Activated B cell treated with CpG ODN at 0.5 μM for 24 hours (primary cell): ENCODE results near the gene CHD1. TPM values are rescaled to one million over a fixed set of nuclear protein-coding genes. Genes with fewer than 3 reads are reported as not detected.

ENCODE experiments used
- ATAC-seq: fragments of 200-7000 bp; cut with Tn5 transposase; one replicate; pipeline ENCODE4 v1.10.0; 2021; ENCODE audit warnings: low read depth, mild to moderate bottlenecking, moderate library complexity
- CTCF ChIA-PET: fragments of 350-600 bp; sonication (Branson Sonifier 250); formaldehyde crosslinking; loops from one replicate; lab custom pipeline; 2021; ENCODE audit warnings: antibody characterized with exemption; lab: Charles Lee
- POLR2A ChIA-PET: fragments of 350-600 bp; sonication (Branson Sonifier 250); formaldehyde crosslinking; loops from one replicate; lab custom pipeline; 2021; ENCODE audit warnings: antibody characterized with exemption; lab: Charles Lee
- DNase-seq: peaks from one replicate; pipeline ENCODE4 v3.0.0; 2022
- H3K27ac Mint-ChIP-seq: one replicate; pipeline ENCODE4 v1.8.0; 2020; ENCODE audit warnings: mixed read lengths
- H3K27me3 Mint-ChIP-seq: one replicate; pipeline ENCODE4 v1.8.0; 2021; ENCODE audit warnings: mixed read lengths
- H3K36me3 Mint-ChIP-seq: one replicate; pipeline ENCODE4 v1.8.0; 2021; ENCODE audit warnings: low read depth, mixed read lengths
- H3K4me1 Mint-ChIP-seq: one replicate; pipeline ENCODE4 v1.8.0; 2021; ENCODE audit warnings: mixed read lengths
- H3K4me3 Mint-ChIP-seq: one replicate; pipeline ENCODE4 v1.8.0; 2020; ENCODE audit warnings: mild to moderate bottlenecking, mixed read lengths
- H3K9me3 Mint-ChIP-seq: one replicate; pipeline ENCODE4 v1.8.0; 2020; ENCODE audit warnings: mixed read lengths
- CTCF ChIP-seq: fragments of 200-600 bp; IDR thresholded peaks from one replicate; pipeline ENCODE4 v1.8.0; 2022; ENCODE audit warnings: antibody characterized with exemption, mild to moderate bottlenecking
- intact Hi-C: fragments of 100-400 bp; cut with micrococcal nuclease; formaldehyde crosslinking; loops from one replicate; pipeline ENCODE4 v1.15.1; 2024
- total RNA-seq: library from RNA; stranded (reverse); gene quantifications from 2 replicates; pipeline ENCODE4 v1.2.3, GENCODE V29; 2022

CHD1 gene
- total RNA-seq, 1 donor from 2014 or later = 77.5 TPM

DNA sequence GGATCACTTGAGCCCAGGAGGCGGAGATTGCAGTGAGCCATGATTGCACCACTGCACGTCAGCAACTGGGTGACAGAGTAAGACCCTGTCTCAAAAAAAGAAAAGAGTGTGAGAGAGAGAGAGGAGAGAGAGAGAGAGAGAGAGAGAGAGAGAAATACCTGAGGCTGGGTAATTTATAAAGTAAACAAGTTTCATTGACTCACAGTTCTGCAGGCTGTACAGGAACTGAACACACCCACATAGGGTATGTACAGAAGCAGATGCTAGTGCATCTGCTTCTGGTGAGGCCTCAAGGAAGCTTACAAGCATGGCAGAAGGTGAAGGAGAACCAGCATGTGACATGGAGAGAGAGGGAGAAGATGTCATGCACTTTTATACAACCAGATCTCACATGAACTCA is 46.4 kb upstream of the CHD1 start:
- no peaks in the 10 kb centered on the region for H3K9me3 Mint-ChIP-seq
- no peaks in the 10 kb centered on the region for H3K27me3 Mint-ChIP-seq
- ChIA-PET POLR2A (interaction anchor here (0.7 kb wide), 1 partner anchor 84 kb away, joined by 7 read pairs; no protein-coding TSS in a partner anchor), CTCF (interaction anchor here (0.5 kb wide), 1 partner anchor 197 kb away, joined by 5 read pairs; no protein-coding TSS in a partner anchor)
- ATAC-seq = no peak
- intact Hi-C loops = loop anchor here (2.0 kb wide), 1 partner anchor 46 kb away; the partner anchor contains the start of gene CHD1
- no peak overlapping the region for H3K4me3 Mint-ChIP-seq
- H3K4me1 Mint-ChIP-seq = peaks cover 25% of the 10 kb centered on the region
- TF ChIP-seq CTCF = no peak
- no peak for DNase-seq
- H3K27ac Mint-ChIP-seq = peak overlapping the region; percentile 32
- H3K36me3 Mint-ChIP-seq = no peaks in the 10 kb centered on the region

DNA sequence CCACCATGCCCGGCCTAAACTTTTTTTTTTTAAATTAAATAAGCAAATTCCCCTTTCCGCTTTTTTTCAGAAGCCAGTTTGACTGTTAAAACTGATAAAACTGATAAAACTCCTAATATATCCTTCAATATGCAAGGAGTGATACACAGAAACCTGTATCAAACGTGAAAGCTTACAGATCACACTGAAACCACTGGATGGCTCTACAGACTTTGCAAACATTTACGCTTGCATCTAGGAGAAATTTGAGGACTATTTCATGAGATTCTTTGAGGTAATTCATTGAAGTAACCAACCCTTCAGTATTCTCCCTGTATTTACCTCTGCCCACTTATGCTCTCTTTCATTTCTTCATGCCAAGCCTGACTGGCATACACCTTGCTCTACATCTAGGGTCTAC is 40.6 kb upstream of the CHD1 start:
- ChIA-PET POLR2A (interaction anchor here (1.1 kb wide), 1 partner anchor 40 kb away, joined by 3 read pairs; no protein-coding TSS in a partner anchor), CTCF (interaction anchor here (1.1 kb wide), 1 partner anchor 92 kb away, joined by 3 read pairs; no protein-coding TSS in a partner anchor)
- Mint-ChIP-seq H3K27me3 (no peaks in the 10 kb centered on the region), H3K27ac (no peak overlapping the region), H3K36me3 (no peaks in the 10 kb centered on the region), H3K4me1 (no peaks in the 10 kb centered on the region), H3K9me3 (no peaks in the 10 kb centered on the region), H3K4me3 (no peak overlapping the region)
- intact Hi-C loops = no loop called here
- DNase-seq (no peak), ATAC-seq (no peak)
- no peak for TF ChIP-seq CTCF

DNA sequence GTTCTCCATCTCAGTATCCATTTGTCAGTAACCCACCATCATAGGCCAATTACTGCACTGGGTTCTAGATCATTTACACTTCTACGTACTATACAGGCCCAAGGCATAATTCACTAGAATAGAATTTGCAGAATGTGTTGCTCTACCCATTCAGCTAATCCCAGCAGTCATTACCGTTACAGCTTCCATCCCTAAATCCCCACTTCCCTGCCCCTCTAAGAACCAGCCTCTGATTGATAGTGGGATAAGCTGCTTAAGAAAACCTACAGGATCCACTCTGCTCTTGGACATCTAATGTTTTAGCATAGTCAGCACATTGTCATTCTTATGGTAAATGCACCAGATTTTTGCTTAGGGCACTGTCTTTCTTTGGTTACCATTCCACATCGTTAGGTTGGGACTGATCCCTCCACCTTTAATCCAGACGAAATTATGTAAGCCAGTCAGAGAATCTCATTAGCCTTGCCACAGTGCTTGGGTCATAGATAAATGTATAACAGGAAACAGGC is 39.3 kb upstream of the CHD1 start:
- H3K36me3 Mint-ChIP-seq = no peaks in the 10 kb centered on the region
- intact Hi-C loops = no loop called here
- CTCF ChIA-PET = no interaction called here
- no peaks in the 10 kb centered on the region for H3K4me1 Mint-ChIP-seq
- H3K27me3 Mint-ChIP-seq = no peaks in the 10 kb centered on the region
- no peak overlapping the region for H3K4me3 Mint-ChIP-seq
- POLR2A ChIA-PET = interaction anchor here (1.1 kb wide), 1 partner anchor 38 kb away, joined by 3 read pairs; no protein-coding TSS in a partner anchor
- ATAC-seq (no peak), DNase-seq (no peak)
- H3K27ac Mint-ChIP-seq = no peak overlapping the region
- H3K9me3 Mint-ChIP-seq = no peaks in the 10 kb centered on the region
- no peak for TF ChIP-seq CTCF

DNA sequence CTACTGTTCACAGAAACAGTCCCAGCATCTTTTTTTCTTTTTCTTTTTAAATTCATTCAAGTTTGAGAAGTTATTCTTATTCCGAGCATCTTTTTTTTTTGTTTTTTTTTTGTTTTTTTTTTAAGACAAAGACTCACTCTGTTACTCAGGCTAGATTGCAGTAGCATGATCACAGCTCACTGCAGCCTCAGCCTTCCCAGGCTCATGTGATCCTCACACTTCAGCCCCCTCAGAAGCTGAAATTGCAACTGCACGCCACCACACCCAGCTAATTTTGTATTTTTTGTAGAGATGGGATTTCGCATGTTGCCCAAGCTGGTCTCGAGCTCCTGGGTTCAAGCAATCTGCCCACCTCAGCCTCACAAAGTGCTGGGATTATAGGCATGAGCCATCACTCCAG is 36.4 kb upstream of the CHD1 start:
- no peaks in the 10 kb centered on the region for H3K36me3 Mint-ChIP-seq
- no peak overlapping the region for H3K4me3 Mint-ChIP-seq
- no peak overlapping the region for H3K27ac Mint-ChIP-seq
- ATAC-seq = no peak
- DNase-seq = no peak
- CTCF ChIA-PET = no interaction called here
- POLR2A ChIA-PET = no interaction called here
- no peak for TF ChIP-seq CTCF
- intact Hi-C loops = no loop called here
- no peaks in the 10 kb centered on the region for H3K27me3 Mint-ChIP-seq
- peaks cover 5% of the 10 kb centered on the region for H3K4me1 Mint-ChIP-seq
- H3K9me3 Mint-ChIP-seq = no peaks in the 10 kb centered on the region

DNA sequence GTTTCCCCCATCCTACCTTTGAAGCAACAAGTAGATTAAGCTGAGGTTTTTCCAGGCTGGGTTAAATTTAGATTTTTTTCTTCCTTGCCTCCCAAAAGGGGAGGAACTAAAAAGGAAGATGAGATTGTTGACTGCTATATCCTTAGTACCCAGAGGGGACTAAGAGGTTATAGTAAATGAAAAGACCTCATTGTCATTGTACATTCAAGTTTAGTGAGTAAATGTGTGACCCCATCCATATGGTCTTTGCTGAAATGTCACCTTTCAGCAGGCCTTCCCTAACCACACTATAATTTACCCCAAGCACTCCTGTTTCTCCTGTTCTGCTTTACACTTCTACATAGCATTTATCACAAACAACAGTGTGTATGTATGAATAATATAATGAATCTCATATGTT is 35.8 kb upstream of the CHD1 start:
- Mint-ChIP-seq H3K27me3 (no peaks in the 10 kb centered on the region), H3K27ac (no peak overlapping the region), H3K4me1 (peaks cover 5% of the 10 kb centered on the region), H3K36me3 (no peaks in the 10 kb centered on the region), H3K9me3 (no peaks in the 10 kb centered on the region), H3K4me3 (no peak overlapping the region)
- TF ChIP-seq CTCF = no peak
- intact Hi-C loops = no loop called here
- POLR2A ChIA-PET = no interaction called here
- CTCF ChIA-PET = no interaction called here
- DNase-seq = no peak
- no peak for ATAC-seq
